Lower leg skin (tissue), 3 donors: Measurements from ENCODE around the gene MVB12B.

Experiments
- POLR2A ChIP-seq, 2 donors: fragments of 450-650 bp; IDR thresholded peaks; one replicate each; pipeline ENCODE4 v1.6.1; 2016 to 2017; ENCODE audit warnings: antibody characterized with exemption in 2 of 2, mild to moderate bottlenecking in 1 of 2, moderate library complexity in 1 of 2
- TF ChIP-seq, protein P1 (sequence below), 3 donors: fragments of 450-650 bp; IDR thresholded peaks; one replicate each; pipeline ENCODE4 v1.5.1; 2016; ENCODE audit warnings: antibody characterized with exemption in 3 of 3, mild to moderate bottlenecking in 3 of 3, moderate library complexity in 2 of 3

GRCh38 chr9:126502417-126503332 is 176.0 kb downstream of the MVB12B start:
- no peak for TF ChIP-seq POLR2A (IDR thresholded peaks at IDR 0.05)
- TF ChIP-seq, protein P1, sequence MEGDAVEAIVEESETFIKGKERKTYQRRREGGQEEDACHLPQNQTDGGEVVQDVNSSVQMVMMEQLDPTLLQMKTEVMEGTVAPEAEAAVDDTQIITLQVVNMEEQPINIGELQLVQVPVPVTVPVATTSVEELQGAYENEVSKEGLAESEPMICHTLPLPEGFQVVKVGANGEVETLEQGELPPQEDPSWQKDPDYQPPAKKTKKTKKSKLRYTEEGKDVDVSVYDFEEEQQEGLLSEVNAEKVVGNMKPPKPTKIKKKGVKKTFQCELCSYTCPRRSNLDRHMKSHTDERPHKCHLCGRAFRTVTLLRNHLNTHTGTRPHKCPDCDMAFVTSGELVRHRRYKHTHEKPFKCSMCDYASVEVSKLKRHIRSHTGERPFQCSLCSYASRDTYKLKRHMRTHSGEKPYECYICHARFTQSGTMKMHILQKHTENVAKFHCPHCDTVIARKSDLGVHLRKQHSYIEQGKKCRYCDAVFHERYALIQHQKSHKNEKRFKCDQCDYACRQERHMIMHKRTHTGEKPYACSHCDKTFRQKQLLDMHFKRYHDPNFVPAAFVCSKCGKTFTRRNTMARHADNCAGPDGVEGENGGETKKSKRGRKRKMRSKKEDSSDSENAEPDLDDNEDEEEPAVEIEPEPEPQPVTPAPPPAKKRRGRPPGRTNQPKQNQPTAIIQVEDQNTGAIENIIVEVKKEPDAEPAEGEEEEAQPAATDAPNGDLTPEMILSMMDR (IDR thresholded peaks at IDR 0.05): no peak
